ENCODE data around the gene IL13.

DNA sequence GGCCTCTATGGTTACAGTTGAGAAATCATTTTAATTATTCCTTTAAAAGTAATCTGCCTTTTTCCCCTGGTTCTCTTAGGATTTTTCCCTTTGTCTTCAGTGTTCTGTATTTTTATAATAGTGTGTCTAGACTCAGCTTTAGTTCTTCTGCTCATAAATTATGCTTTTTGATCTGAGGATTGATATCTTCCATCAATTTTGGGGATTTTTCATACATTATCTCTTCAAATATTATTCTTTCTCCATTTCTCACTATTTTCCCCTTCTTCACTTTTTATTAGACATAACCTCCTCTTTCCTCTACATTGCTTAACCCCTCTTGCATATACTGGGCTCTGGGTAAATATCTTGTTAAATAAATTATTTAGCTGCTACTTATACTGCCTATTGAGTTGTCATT is 36.3 kb upstream of the IL13 start:
- TF ChIP-seq EZH2 (IDR thresholded peaks at IDR 0.05; ENCODE audit: borderline replicate concordance, low read depth, low read length, poor library complexity, severe bottlenecking), result no peak
- TF ChIP-seq, protein P1, sequence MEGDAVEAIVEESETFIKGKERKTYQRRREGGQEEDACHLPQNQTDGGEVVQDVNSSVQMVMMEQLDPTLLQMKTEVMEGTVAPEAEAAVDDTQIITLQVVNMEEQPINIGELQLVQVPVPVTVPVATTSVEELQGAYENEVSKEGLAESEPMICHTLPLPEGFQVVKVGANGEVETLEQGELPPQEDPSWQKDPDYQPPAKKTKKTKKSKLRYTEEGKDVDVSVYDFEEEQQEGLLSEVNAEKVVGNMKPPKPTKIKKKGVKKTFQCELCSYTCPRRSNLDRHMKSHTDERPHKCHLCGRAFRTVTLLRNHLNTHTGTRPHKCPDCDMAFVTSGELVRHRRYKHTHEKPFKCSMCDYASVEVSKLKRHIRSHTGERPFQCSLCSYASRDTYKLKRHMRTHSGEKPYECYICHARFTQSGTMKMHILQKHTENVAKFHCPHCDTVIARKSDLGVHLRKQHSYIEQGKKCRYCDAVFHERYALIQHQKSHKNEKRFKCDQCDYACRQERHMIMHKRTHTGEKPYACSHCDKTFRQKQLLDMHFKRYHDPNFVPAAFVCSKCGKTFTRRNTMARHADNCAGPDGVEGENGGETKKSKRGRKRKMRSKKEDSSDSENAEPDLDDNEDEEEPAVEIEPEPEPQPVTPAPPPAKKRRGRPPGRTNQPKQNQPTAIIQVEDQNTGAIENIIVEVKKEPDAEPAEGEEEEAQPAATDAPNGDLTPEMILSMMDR (conservative IDR thresholded peaks at IDR 0.05; ENCODE audit: low read depth, low read length), result no peak
